GM04503 (cell line): ENCODE results near the gene FYN.

Source experiments
- DNase-seq: peaks from one replicate; pipeline ENCODE4 v3.0.0-alpha.2; 2012; ENCODE audit warnings: low read depth

FYN gene

DNA sequence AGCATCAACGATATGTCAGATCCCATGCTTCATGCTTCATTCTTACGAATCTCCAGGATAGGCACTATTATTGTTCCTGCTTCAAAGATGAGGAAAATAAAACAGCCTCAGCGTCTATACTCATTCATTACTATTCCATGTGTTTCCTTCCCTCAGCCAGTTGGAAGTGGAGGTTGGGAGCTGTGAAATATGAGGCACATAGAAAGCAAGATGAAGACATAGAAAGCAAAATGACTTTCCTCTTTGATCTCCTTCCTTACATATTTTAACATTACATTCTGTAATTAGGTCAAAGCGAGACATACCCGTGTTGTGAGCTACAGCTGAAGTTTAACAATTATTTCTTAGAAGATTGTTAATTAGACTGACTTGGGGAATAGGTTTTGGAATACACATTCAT is 125.4 kb downstream of the FYN start:
- no peak for DNase-seq

DNA sequence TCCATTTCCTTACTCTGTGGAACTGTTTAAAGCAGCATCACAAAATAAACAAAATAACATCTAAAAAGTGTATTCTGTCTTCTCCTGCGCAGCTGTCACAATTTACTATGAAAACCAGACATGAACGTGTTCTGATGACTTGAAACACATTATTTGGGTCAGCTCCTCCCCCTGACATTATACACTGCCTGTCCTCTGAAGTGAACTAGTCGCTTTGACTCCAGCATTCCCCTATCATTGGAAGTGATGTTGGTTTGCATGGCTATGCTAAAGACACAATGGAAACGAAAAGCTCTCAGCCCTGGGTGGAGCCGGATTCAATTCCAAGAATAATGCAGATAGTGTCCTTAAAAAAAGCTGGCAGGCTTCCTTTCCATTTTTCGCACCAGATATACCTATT is 125.9 kb downstream of the FYN start:
- DNase-seq = no peak

DNA sequence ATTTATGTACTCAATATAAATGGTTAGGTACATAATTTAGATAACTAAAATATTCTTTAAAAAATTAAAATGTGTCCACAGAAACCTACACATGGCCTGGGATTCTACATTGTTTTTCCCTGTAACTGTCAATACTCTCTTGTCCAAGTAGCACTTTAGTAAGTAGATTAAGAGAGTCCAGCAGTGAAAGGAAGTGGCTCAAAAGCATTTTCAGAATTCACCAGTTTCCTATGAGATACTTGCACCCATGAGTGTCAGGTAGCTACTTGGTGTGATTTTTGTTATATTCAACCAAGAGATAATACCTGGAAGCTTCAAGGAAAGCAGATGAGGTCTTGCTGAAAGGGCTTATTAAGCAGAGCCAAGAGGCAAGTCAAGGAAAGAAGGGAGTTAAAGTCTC is 126.3 kb downstream of the FYN start:
- DNase-seq = no peak

DNA sequence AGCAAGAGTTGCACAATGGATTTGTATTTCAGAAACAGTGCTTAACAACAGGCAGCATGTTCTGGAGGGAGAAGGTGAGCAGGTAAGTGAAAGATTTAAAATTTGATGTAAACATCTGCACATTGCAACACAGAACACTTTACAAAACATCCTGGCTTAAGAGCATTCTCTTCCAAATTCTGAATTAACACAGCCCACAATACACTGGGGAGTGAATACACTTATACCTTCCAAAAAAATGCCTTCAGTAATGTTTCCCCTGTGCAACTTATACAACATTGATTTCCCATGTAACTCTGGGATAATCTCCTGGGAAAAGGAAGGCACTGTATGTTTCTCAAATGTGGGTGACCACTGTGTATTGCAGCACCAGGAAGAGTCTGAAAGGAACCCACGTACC is 127.6 kb downstream of the FYN start:
- DNase-seq = no peak

DNA sequence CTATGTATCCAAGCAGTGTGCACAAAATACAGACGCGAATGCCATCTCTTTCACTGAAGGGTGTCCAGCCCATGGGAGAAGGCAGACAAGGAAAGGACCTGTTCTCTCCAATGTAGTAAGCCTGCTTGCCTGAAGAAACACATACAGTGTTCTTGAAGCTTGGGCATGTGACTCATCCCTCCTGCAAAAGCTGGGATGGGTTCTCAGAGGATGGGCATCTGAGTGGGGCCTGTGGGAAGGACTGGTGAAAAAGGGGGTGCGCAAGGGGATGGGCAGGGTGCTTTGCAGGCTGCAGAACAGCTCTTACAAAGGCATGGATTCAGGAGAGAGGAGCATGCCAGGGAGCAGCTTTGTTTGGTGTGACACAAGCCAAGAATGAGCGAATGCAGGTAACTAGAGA is 128.1 kb downstream of the FYN start:
- no peak for DNase-seq

DNA sequence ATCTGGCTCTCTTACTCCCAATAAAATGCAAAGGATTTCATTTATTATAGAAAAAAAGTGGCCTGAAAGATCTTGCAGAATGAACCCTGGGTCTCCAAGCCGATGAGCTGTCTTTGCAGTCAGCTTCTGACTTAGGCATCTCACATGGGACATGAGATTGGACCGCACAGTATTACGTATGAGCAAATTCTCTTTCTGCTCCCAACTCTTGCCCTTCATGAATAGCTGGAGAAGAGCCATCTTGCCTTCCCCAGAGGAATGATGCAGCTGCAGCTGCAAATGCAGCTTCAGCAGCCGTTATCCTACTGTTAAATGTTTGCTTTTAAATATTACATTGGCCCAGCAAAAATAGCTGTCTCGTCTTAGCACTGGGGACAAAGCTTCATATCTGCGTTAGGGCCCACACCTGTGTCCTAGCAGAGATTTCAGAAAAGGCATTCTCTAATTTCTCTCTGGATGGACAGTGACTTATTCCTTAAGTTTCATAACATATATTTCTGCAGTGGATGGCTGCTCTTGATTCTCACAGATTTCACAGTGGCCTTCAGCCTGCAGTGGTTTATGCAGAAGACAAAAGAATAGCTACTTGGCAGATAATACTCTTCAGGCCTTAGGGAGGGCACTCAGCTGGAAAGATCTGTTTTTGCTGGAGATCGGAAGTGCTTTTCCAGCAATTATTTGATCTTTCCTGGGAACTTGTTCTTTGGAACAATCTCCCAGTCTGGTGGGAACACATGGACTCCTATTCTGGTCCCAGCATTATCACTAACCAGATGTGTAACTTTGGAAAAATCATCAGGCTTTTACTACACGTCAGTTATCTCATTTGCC is 129.2 kb downstream of the FYN start:
- DNase-seq = no peak

DNA sequence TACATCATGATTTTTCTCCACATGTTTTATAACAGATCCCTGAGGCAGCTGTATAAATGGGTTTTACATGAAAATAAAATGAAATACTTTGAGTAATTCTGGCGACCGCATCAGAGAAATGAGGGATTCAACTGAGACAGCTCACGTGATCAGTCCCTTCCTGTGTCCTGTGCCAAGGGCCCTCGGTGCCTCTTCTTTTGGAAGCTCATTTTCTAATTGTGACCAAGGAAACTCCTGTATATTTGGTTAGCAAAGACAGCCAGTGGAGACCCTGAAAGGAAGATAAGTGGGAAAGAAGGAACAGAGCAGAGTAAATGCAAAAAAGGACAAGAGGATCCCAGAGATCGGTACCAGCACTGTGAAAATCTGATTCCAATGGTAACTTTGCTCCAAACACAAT is 129.9 kb downstream of the FYN start:
- DNase-seq = no peak

DNA sequence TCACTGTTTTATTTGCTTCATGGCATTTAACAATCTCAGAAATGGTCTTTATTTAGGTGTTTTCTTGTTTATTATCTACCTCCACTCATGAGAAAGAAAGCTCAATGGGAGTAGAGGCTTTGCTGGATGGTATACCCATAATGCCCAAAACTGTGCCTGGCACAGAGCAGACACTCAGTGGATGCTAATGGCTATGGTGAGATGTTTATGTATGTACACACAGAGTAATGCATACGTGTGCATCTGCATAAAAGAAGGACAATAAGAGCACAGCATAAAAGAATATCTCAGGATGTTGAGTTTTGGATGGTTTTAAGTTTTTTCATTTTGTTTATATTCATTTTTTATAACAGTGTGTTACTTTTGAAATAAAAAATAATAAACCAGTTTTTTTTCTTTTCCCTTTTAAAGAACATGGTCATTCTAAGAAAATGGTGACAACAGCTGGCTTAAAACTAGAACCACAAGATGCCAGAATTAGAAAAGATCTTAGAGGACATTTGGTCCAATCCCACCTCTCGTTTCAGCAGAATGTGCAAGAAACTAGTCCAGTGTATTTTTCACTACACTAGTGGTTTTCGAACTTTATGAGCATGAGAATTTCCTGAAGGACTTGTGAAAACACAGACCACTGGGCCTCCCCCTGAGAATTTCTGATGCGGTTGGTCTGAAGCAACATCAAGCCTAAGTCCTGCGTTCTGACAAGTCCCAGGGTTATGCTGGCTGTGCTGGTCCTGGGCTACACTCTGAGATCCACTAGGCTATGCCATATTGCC is 131.9 kb downstream of the FYN start:
- DNase-seq = no peak

DNA sequence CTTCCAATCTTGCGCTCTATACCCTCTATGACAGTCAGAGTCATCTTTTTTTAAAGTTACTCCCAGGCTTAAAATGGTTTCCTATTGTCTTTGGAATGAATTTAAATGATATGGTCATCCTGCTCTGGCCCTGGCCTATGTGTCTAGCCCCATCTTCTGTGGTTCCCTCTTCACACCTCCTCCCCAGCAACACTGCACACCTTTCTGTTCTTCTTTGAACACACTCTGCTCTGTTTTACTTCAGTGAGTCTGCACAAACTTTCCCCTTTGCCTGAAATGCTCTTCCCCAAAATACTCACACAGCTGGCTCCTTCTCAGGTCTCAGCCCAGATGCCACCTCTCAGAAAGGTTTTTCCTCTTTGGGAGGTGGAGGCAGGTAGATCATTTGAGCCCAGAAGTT is 132.7 kb downstream of the FYN start:
- DNase-seq = no peak

DNA sequence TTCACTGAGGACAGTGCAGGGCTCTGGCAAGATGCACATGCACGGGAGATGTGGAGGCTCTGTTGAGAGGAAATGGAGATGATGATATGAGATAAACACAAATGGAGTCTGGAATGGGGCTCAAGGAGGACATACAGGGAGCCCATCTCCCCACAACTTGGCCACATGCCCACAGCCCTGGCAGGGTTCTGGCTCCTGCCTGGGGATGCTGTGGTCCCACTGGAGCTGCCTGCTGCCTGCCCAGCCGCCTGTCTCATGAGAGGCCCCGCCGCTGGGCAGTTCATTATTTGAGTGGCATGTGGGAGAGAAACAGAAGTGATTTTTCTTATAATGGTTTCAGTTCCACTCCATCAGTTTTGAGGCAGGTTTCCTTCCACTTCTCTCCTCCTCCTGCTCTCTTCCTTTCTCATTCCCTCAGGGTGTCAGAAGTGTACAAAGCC is 134.0 kb downstream of the FYN start:
- no peak for DNase-seq

DNA sequence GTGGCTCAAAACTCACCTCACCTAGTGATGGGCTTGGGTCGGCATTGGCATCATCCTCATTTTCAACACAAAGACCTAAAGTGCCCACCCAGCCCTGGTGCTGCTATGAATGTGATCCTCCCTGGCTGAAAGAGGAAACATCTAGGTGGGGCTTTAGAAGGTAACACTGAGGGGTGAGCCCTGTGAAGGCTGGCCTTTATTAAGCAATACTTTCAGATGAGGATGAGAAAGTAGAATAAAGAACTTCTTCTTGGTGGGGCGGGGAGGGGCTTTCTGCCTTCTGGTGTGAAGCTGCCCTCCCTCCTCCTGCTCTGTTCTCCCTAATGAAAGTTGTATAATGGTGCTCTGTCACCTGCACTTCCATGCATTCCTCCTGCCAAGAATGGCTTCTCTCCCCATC is 134.6 kb downstream of the FYN start:
- DNase-seq = no peak

DNA sequence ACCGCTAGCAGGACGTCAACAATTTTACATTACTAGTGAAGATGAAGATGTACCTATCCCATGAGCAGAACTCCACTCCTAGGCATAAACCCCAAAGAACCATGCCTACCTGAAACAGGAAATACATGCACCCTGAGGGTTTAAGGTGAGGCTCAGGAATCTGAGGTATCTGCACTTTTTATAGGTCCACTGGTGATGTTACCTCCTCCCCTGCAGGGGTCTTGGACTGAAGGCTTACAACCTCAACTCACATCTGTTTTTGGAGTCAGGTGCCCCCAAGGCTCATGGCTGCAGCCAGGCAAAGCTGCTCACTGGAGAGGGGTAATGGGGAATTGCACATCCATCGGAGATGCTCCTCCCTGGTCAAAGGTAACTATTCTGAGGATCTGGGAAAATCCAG is 135.1 kb downstream of the FYN start:
- no peak for DNase-seq

DNA sequence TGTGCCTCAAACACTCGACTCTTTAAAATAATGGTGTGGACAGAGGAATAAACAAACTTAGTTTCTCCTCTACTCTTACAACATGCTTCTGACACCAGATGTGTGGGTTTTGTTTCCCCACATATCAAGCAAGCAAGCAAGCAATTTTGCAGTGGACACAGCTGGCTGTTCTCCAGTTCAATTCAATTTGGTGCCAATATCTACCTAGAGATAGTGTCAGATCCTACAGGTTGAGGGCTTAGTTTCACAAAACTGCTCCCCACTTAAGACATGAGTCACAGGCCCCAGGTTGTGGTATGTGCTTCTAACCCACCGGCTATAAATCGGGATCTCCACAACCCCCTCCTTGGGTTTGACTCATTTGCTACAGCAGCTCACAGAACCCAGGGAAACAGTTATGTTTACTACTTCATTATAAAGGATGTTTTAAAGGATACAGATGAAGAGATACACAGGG is 136.2 kb downstream of the FYN start:
- DNase-seq = no peak

DNA sequence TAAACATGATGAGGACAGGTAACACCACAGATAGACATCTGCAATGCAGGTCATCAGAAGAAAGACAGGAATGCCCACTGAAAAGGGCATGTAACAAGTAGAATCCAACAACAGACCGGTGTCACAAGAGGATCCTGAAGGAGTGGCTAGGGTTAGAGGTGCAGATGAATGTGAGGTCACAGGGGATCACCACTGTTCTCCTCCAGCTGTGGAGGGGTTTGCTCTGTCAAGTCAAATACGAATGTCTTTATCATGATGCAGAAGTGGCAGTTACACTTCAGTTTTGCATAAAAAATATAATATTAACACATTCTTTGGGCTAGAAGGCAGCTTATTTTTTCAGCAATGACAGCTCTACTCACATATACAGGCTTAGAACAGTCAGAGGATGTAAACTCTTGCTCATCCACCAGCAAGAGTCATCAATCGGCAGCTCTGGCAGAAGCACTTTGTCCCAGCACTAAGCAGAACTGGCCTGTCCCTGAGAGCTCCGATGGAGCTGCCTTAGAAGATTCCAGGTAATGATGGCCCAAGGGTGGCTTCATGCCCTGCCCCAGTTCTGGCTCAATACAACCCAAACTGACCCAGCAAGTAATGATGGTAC is 137.1 kb downstream of the FYN start:
- DNase-seq = no peak

DNA sequence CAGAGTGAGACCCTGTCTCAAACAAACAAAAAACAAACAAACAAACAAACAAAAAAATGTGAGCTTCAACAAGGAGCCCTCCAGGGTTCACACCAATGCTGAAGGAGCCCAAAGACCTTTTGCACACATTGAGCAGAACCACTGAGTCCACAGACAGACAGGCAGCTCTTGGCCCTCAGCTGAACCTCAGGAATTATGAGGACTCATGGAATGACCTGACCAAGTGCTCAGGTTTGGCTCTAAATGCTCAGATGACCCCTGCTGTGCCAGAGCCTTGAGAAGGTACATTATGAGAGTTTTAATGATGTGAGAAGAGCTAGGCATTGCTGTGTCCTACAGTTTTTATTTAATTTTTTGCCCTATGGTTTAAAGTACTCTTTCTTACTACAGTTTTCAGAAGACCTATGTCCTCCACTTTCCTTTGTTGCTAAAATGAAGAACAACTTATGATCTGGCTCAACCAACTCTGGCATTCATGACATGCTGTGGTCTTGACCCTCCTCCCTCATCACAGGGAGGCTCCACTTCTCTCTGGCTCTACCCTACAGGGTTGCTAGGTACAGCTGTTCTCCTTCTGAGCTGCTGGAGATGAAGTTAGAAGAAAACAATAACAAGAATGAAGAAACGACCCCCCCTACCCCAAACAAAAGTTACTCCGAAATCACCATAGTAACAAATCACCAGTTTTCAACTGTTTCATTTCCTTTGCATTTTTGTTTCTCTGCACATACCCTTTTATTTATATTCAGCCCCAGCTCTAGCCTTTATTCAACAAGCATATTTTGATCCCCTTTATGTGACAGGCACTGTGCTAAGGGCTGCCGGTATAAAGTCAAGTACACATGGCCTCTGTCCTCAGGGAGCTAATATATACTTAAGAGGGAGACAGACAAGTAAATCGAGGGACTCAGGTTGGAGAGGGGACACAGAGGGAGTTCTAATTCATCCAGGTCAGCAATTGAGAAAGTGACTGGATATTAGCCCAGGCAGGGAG is 138.9 kb downstream of the FYN start:
- DNase-seq = no peak

DNA sequence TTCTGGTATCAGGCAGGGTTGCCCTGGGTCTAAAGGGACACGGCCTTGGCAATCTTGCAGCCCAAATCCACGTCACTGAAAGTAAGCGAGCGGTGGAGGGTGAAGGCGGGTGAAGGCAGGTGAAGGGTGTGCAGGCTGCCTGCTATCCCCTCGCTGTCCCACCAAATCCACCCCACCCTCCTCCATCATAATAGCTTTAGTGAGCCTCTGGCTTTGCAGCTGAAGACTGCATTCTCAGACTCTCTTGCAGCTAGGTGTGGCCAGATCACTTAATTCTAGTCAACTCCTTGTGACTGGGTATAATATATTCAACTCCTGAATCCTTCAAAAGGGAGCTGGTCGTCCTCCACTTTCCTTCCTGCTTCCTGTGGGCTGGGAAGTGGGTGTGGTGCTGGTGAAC is 140.9 kb downstream of the FYN start:
- DNase-seq = no peak

DNA sequence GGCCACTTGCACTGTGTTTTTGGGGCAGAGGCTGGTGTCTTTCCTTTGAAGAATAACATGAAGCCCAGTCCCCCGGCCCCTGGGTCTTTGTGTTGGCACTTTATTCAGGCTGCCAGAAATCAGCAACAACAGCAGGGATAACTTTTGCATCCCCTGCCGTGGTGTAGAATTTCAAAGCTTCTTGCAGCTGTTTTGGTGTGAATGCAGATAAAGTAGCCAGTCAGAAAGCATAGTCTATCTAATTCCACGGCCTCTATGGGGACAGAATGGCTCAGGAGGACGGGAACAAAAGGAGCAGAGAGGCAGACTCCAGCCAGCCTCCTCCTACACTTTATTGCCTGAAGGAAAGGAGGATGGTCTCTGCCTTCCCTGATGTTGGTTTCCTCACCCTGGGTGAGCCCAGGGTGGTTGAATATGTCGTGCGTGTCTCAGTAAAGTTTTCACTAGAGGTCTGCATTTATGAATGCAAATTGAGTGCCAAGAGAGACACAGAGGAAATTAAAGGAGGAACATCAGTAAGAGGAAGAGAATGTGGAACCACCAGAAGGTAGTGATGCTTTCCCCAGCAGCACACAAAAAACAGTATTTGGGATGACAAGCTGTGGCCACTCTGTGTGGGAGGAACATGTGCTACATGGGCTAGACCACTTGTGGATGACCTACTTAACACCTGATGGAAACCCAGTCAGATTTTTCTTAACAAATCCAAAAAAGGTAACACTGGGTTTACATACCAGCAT is 141.6 kb downstream of the FYN start:
- no peak for DNase-seq

DNA sequence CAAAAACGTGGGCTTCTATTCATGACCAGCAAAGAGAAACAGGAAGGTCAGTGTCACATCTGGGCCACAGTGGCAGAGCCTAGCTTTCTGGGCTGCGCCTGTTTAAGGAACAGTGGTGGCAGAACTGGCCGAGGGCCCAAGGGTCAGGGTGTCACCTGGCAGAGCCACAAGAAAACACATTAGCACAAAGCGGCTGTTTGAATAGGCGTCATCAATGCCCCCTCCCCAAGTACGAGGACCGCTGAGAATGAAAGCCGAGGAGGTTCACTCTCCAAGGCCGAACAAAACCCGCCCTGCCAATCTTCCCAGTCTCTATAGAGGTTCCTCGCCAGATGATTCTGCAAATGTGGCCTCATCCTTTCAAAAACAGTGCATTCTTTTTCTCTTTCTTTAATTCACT is 142.4 kb downstream of the FYN start:
- no peak for DNase-seq

DNA sequence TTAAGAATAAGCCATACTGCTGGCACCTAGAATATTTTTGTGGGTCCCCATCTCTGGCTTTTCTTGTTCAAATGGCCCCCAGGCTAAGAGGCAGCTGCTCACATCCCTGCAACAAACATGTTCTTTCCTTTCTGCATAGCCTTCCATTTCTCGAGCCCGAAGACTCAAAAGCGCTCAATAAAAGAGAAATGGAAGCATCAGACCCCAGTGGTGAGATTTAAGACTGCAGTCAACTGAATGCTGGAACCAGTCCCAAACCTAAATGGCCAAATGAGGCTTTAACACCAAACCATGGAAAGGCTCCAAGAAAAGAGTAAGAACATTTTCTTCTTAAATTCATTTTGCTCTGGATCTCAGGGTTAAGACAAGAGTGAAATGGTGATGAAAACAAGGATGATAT is 145.4 kb downstream of the FYN start:
- no peak for DNase-seq

DNA sequence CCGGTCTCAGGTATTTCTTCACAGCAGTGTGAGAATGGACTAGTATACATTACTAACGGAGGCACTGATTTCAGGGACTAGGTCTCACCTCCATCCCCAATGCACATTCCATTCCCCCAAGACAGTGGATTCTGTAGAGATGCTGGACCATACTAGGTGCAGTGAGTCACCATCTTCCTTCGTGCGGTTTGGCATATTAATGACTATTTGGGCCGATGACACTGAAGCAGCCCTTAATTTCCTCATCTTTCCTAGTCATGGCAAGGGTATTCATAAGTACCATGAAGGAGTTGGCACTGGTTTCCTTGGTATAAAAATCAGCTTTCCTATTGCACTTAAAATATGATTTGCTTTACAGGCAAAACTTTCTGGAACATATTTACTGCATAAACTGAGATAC is 146.2 kb downstream of the FYN start:
- peak; percentile 68 for DNase-seq

DNA sequence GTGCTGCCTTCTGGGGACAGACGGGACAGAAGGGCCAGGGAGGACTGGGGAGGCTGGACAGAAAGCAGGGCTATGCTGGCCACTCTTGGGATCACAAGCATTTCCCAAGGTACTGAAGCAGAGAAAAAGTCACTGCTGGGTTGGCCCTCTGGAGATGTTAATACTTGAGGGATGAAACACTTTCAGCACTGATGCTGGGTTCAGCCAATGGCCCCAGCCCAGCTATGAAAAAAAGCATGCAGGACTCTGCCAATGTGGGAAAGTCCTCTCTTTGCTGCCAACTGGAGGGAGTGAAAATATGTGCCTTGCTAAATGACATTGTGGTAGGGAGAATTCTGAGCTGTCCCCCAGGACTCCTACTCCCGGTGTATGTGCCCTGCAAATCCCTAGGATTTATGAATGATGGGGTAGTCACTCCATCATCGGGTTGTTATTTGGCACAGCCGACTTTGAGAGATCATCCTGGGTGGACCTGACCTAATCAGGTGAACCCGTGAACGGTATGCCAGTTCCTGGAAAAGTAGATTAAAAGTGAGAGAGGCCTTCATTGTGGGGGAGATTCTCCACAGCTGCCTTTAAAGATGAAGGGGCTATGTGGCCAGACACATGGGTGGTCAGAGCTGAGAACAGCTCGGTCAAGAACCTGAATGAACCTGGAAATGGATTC is 147.7 kb downstream of the FYN start:
- peak; percentile 69 for DNase-seq
